ENCODE data around the gene EEF2. TPM values are rescaled to one million over a fixed set of nuclear protein-coding genes. Genes with fewer than 3 reads are reported as not detected.

EEF2 gene
- total RNA-seq: 1,607 and 1,802 TPM in 2 replicates

DNA sequence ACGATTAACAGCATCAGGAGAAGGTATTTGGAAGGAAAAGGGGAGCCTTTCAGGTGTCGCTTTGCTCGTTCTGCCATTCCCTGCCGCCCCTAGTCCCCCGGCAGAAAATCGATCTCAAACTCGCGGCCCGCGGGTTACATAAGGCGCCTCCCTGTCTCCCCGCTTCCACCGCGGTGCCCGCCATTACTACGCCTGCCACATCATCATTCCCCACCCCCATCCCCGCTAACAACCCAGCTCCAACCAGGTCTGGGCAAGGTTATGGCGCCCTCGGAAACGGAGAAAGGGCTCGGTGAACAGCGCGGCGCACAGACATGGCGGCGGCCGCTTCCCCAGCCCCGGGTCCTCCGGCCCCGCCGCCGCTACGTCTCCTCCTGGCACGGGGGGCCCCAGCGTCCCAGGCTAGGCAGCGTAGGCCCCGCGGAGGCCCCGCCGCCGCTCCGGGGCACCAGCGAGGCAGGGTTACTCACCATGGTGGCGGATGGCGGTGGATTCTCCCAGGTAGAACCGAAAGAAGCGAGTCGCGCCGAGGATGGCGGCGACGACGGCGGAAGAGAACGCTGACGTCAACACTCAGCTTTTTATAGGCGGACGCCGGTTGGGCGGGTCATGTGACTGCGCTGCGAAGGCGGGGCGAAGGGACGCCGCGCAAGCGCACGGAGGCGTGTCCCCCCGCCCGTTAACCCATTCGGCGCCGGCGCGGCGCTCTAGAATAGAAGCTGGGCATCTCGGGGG is at the start of gene EEF2:
Gene EEF2 (minus strand): TSS at position 556 of the 735 bp plus-strand sequence. CDS start 83 bp downstream, at position 473.

DNA sequence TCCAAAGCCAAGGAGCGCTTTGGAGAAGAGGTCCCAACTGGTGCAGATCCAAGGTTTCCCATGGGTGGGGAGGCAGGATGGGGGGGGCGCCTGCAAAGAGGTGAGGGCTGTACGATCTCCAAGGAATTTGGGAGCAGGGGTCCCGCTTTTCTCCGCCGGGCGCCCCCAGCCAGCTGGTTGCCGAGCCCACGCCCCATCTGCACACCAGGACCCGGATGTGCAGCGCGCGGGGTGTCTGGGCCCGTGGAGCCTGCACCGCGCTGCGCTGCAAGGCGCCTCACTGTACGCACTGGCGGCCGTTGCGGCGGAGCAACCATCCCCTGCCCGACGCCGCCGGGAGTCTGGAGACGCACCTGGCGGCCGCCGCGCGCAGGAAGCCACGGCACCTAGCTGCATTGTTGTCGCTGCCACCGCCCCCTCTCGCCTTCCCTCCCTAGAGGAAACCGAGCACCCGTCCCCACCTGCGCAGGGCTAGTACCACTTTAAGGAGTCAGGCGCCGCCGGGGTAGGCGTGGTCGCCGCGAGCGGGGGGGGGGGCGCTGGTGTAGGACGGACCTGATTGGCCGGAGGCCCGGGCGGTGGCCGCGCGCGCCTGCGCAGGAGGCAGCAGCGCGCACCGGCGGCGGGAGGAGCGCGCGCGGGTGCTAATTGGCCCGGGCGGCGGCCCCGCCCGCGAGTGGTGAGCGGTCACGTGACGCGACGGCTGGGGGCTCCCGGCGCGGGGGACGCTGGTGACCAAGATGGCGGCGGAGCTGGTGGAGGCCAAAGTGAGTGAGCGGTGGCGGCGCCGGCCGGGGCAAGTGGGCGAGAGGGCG is 22.0 kb upstream of the EEF2 start, which contains the start of gene PIAS4:
Gene PIAS4 (plus strand): TSS at position 716 of the 815 bp plus-strand sequence. CDS start 25 bp downstream, at position 741.

DNA sequence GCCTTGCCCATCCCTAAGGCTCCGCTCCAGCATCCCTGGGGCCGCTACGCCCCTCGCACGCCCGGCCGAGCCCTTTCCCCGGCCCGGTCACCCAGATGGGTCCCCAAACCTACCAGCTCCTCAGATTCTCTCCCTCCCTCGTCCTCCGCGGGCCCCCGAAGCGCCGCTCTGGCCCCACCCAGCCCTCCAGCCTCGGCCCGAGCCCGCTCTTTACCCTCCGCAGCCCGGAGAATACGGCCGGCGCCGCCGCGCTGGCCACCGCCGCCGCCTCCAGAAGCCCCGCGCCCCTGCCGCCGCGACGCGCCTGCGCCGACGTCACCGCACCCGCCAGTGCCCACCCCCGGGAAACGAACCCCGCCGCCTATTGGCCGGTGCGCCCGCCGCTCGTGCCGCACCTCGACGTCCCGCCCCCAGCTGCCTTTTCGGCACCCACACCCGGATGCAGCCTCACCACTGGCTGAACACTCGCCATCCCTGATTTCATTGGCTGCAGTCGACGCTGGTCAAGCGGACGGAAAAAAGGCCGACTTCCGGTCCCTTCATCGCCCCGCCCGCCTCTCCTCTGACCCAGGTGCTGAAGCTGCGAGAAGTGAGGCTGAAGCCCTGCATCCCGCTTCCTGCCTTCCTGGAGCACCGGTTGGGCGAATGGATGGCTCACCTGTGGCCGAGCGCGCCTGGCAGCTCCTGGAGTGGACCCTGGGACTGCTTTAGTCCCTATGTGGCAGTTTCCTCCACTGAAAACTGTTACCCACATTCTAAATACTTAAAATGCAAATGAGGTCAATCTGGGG is 14.3 kb downstream of the EEF2 start, which contains the start of gene DAPK3:
Gene DAPK3 (minus strand): TSS at position 292 of the 791 bp plus-strand sequence. CDS start 1,364 bp downstream, outside the sequence.

GRCh38 chr19:3932931-3933810 is 52.1 kb downstream of the EEF2 start, which contains the start of gene NMRK2:
Gene NMRK2, plus strand, starts transcription at chr19:3933069. Its CDS starts 603 bp downstream, at chr19:3933672.

Other genes starting within 250 kb of the EEF2 start
- gene APBA3, start 223.8 kb downstream of the EEF2 start, total RNA-seq: 29.8 and 35.5 TPM in 2 replicates
- 106 and 140 TPM in 2 replicates for gene MRPL54, start 222.8 kb downstream of the EEF2 start, total RNA-seq
- not detected in 2 replicates for gene RAX2, start 213.2 kb downstream of the EEF2 start, total RNA-seq
- gene MATK, start 199.1 kb downstream of the EEF2 start, total RNA-seq: not detected in 2 replicates
- gene ZFR2, start 116.4 kb downstream of the EEF2 start, total RNA-seq: not detected in 2 replicates
- not detected in 2 replicates for gene ATCAY, start 104.8 kb downstream of the EEF2 start, total RNA-seq
- not detected in 2 replicates for gene NMRK2, start 52.4 kb downstream of the EEF2 start, total RNA-seq
- gene DAPK3, start 14.4 kb downstream of the EEF2 start, total RNA-seq: 97.1 and 115 TPM in 2 replicates
- gene PIAS4, start 22.3 kb upstream of the EEF2 start, total RNA-seq: 31.6 and 31.8 TPM in 2 replicates
- gene ZBTB7A, start 81.4 kb upstream of the EEF2 start, total RNA-seq: 28.0 and 33.6 TPM in 2 replicates
- gene MAP2K2, start 138.7 kb upstream of the EEF2 start, total RNA-seq: 135 and 157 TPM in 2 replicates
- not detected in 2 replicates for gene CREB3L3, start 168.2 kb upstream of the EEF2 start, total RNA-seq
- gene SIRT6, start 197.1 kb upstream of the EEF2 start, total RNA-seq: 25.3 and 47.4 TPM in 2 replicates
- gene ANKRD24, start 197.2 kb upstream of the EEF2 start, total RNA-seq: 0.05 TPM in 1 of 2 replicates, not detected in the other
- 0.73 and 1.9 TPM in 2 replicates for gene EBI3, start 244.1 kb upstream of the EEF2 start, total RNA-seq

Data from mammary microvascular endothelial cell (primary cell).